Medulla oblongata (tissue), 1 donor: ENCODE measurements around the gene FAM219A.

Source experiments
- DNase-seq: peaks from one replicate; pipeline ENCODE4 v3.0.0-alpha.2; 2015; ENCODE audit errors: extremely low spot score

FAM219A gene

GRCh38 chr9:34349324-34349723, 109.0 kb downstream of the FAM219A start:
- DNase-seq: no peak
